Suprapubic skin (tissue), 4 donors: ENCODE results near the gene KCNIP4.

Source experiments
- POLR2A ChIP-seq, 2 donors: fragments of 450-650 bp; IDR thresholded peaks; one replicate each; pipeline ENCODE4 v1.6.1; 2017; ENCODE audit warnings: antibody characterized with exemption in 2 of 2, mild to moderate bottlenecking in 2 of 2, moderate library complexity in 2 of 2
- POLR2AphosphoS5 ChIP-seq, 3 donors: sonication (generic); formaldehyde crosslinking; IDR thresholded peaks; one replicate each; pipeline ENCODE4 v1.6.1; 2017; ENCODE audit warnings: antibody characterized with exemption in 3 of 3
- TF ChIP-seq, protein P1 (sequence below), 2 donors: fragments of 200-600 bp in 1 of 2; fragments of 450-650 bp in 1 of 2; sonication (generic) in 1 of 2; IDR thresholded peaks; one replicate each; pipeline ENCODE4 v1.5.1; 2016 to 2019; ENCODE audit warnings: antibody characterized with exemption in 2 of 2, mild to moderate bottlenecking in 1 of 2, moderate library complexity in 1 of 2

DNA sequence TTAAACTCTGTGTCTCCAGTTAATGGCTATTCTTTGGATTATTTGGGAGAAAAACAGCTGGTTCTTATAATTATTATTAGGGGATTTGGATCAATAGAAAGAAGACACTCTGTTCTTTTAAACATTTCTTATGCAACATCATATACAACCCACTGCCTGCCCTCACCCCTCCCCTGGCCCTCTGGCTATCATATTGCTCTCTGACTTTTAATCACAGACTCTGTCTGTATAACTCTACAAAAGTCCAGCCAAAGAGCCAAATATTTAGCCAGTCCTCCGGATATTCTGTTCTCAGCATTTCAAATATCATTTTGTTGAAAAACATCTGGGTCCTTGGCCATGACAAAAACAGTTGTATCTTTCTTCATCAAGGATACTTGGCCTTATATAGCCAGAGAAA is 1267.3 kb downstream of the KCNIP4 start:
- TF ChIP-seq, protein P1, sequence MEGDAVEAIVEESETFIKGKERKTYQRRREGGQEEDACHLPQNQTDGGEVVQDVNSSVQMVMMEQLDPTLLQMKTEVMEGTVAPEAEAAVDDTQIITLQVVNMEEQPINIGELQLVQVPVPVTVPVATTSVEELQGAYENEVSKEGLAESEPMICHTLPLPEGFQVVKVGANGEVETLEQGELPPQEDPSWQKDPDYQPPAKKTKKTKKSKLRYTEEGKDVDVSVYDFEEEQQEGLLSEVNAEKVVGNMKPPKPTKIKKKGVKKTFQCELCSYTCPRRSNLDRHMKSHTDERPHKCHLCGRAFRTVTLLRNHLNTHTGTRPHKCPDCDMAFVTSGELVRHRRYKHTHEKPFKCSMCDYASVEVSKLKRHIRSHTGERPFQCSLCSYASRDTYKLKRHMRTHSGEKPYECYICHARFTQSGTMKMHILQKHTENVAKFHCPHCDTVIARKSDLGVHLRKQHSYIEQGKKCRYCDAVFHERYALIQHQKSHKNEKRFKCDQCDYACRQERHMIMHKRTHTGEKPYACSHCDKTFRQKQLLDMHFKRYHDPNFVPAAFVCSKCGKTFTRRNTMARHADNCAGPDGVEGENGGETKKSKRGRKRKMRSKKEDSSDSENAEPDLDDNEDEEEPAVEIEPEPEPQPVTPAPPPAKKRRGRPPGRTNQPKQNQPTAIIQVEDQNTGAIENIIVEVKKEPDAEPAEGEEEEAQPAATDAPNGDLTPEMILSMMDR (IDR thresholded peaks at IDR 0.05), result no peak
- TF ChIP-seq POLR2A (IDR thresholded peaks at IDR 0.05) (no peak), POLR2AphosphoS5 (IDR thresholded peaks at IDR 0.05) (no peak)
